Pancreas (tissue), 10 donors: ENCODE results near the gene LMAN1. TPM values are rescaled to one million over a fixed set of nuclear protein-coding genes. Genes with fewer than 3 reads are reported as not detected.

Experiments used
- ATAC-seq, 4 donors: fragments of 200-7000 bp; cut with Tn5 transposase; one replicate each; pipeline versions ENCODE4 v1.8.0 to v1.9.1; 2020; ENCODE audit warnings: mild to moderate bottlenecking in 4 of 4, moderate library complexity in 4 of 4
- DNase-seq, 6 donors: peaks; one replicate each; pipeline ENCODE4 v3.0.0-alpha.2; 2020
- FAIRE-seq: peaks from 2 replicates; lab custom pipeline; 2012; peaks lifted over from hg19 to GRCh38; lab: Jason Lieb, UNC
- H3K27ac ChIP-seq, 4 donors: fragments of 200-600 bp; sonication (generic); 1 replicate in 3 of 4; 2 replicates in 1 of 4; pipeline versions ENCODE4 v1.5.0 to v1.8.0; 2020
- H3K27me3 ChIP-seq, 4 donors: fragments of 200-600 bp; one replicate each; pipeline ENCODE4 v1.8.0; 2021
- H3K36me3 ChIP-seq, 3 donors: fragments of 200-600 bp; sonication (generic) in 1 of 3; one replicate each; pipeline versions ENCODE4 v1.5.0 to v1.8.0; 2020 to 2021
- H3K4me1 ChIP-seq, 3 donors: fragments of 200-600 bp; one replicate each; pipeline ENCODE4 v1.8.0; 2021
- H3K4me3 ChIP-seq, 4 donors: fragments of 200-600 bp; sonication (generic) in 2 of 4; one replicate each; pipeline versions ENCODE4 v1.5.0 to v1.8.0; 2020 to 2021
- H3K9me3 ChIP-seq, 4 donors: fragments of 200-600 bp; one replicate each; pipeline ENCODE4 v1.8.0; 2021
- CTCF ChIP-seq, 4 donors: fragments of 200-600 bp; sonication (generic) in 3 of 4; IDR thresholded peaks; one replicate each; pipeline versions ENCODE4 v1.5.0 to v1.8.0; 2021; ENCODE audit warnings: antibody characterized with exemption in 4 of 4
- WGBS, 2 donors: extraction: QIAGEN DNeasy Blood & Tissue Kit; methylation state at CpG; one replicate each; pipeline ENCODE4 v1.1.7; 2013; 5-methylcytosine and 5-hydroxymethylcytosine counted together
- intact Hi-C, 3 donors: fragments of 100-400 bp; cut with DNase I; formaldehyde crosslinking; loops; one replicate each; pipeline versions ENCODE4 v1.11.1 to v1.14.2; 2022
- polyA plus RNA-seq, 2 donors: library from polyadenylated mRNA; stranded (reverse); fragments of 200-250 nt; gene quantifications; one replicate each; pipeline ENCODE4 v1.2.3, GENCODE V29; 2013
- total RNA-seq, 6 donors: library from RNA; stranded (reverse); fragmentation: NEBNext Ultra II Directional in 4 of 6; extraction: Animal tissue kit (Norgen Biotek cat#: 25700) in 4 of 6; gene quantifications; one replicate each; pipeline versions ENCODE4 v1.2.1 to v1.2.4, GENCODE V29; 2021 to 2023
- donor health status: healthy with polysubstance abuse.
- donor health status: DM: no; HTN: no; CAD: no; lungs with moderate emphysema.
- donor health status: DM: no; HTN: no; CAD: no.
- donor health status: control.
- donor health status: control.
- donor health status: Bipolar disorder and iron deficiency.
- donor health status: DM: yes; HTN: yes; CAD: no.
- donor health status: DM: no; HTN: no; CAD: no.
- donor health status: DM: no; HTN: no; CAD: no.
- donor health status: DM: yes; HTN: yes; CAD: no.

Gene LMAN1
- total and polyA plus RNA-seq, 8 donors, result 15.9 to 75.2 (median 58.0) TPM

- FAIRE-seq, result no peak
- H3K36me3 ChIP-seq, result no peaks in the 10 kb centered on the region
- intact Hi-C loops, result loop anchor here in 1 of 3 donors (10.0 kb wide), 1 partner anchor 91 kb away; no protein-coding TSS in a partner anchor
Measured at GRCh38 chr18:59303656-59304195, 55.3 kb downstream of the LMAN1 start.

GRCh38 chr18:59303006-59303405 is 56.1 kb downstream of the LMAN1 start:
- Histone ChIP-seq H3K27me3 (peaks cover 0 to 11% (median 0%) of the 10 kb centered on the region in 4 donors), H3K4me1 (no peaks in the 10 kb centered on the region), H3K4me3 (no peak overlapping the region), H3K36me3 (no peaks in the 10 kb centered on the region), H3K9me3 (no peaks in the 10 kb centered on the region), H3K27ac (no peak overlapping the region)
- FAIRE-seq (no peak), ATAC-seq (no peak), DNase-seq (no peak)
- intact Hi-C loops, result loop anchor here in 1 of 3 donors (10.0 kb wide), 1 partner anchor 92 kb away; no protein-coding TSS in a partner anchor
- no peak for TF ChIP-seq CTCF (IDR thresholded peaks at IDR 0.05)
- WGBS, 2 donors, result 75 to 89% methylated on average over 2 of the region's 2 CpGs

More at GRCh38 chr18:59303656-59304195, 55.3 kb downstream of the LMAN1 start:
- peaks cover 0 to 2% (median 1%) of the 10 kb centered on the region in 3 donors for H3K4me1 ChIP-seq
- no peak for TF ChIP-seq CTCF (IDR thresholded peaks at IDR 0.05)
- ATAC-seq (no peak), DNase-seq (no peak)
- no peaks in the 10 kb centered on the region for H3K9me3 ChIP-seq
- H3K4me3 ChIP-seq, result no peak overlapping the region
- WGBS, 2 donors, result 77 to 81% methylated on average over 9 of the region's 9 CpGs
- peaks cover 0 to 11% (median 0%) of the 10 kb centered on the region in 4 donors for H3K27me3 ChIP-seq
- H3K27ac ChIP-seq, result no peak overlapping the region

- Histone ChIP-seq H3K36me3 (no peaks in the 10 kb centered on the region), H3K27me3 (peaks cover 0 to 11% (median 0%) of the 10 kb centered on the region in 4 donors), H3K9me3 (no peaks in the 10 kb centered on the region), H3K4me3 (no peak overlapping the region), H3K27ac (no peak overlapping the region), H3K4me1 (no peaks in the 10 kb centered on the region)
- no peak for TF ChIP-seq CTCF (IDR thresholded peaks at IDR 0.05)
- FAIRE-seq (no peak), DNase-seq (no peak), ATAC-seq (no peak)
- intact Hi-C loops, result loop anchor here in 1 of 3 donors (10.0 kb wide), 1 partner anchor 93 kb away; no protein-coding TSS in a partner anchor
- WGBS, 2 donors, result 72 to 75% methylated on average over 4 of the region's 4 CpGs
Measured at GRCh38 chr18:59301929-59302328, 57.1 kb downstream of the LMAN1 start.

GRCh38 chr18:59300676-59301285 is 58.3 kb downstream of the LMAN1 start:
- WGBS, 2 donors, result 64 to 84% methylated on average over 3 of the region's 3 CpGs
- TF ChIP-seq CTCF (IDR thresholded peaks at IDR 0.05), result no peak
- no peak for ATAC-seq
- no peak overlapping the region for H3K27ac ChIP-seq
- no peak for FAIRE-seq
- no peaks in the 10 kb centered on the region for H3K4me1 ChIP-seq
- H3K4me3 ChIP-seq, result no peak overlapping the region
- H3K27me3 ChIP-seq, result no peaks in the 10 kb centered on the region
- DNase-seq, result no peak
- no peaks in the 10 kb centered on the region for H3K36me3 ChIP-seq
- intact Hi-C loops, result loop anchor here in 1 of 3 donors (10.0 kb wide), 1 partner anchor 94 kb away; no protein-coding TSS in a partner anchor
- H3K9me3 ChIP-seq, result no peaks in the 10 kb centered on the region

- FAIRE-seq, result no peak
- WGBS, 2 donors, result 64 to 71% methylated on average over 8 of the region's 8 CpGs
- TF ChIP-seq CTCF (IDR thresholded peaks at IDR 0.05), result no peak
- intact Hi-C loops, result no loop called here
- ATAC-seq, result no peak
- no peak overlapping the region for H3K27ac ChIP-seq
- no peaks in the 10 kb centered on the region for H3K4me1 ChIP-seq
- H3K4me3 ChIP-seq, result no peak overlapping the region
- H3K9me3 ChIP-seq, result no peaks in the 10 kb centered on the region
- no peaks in the 10 kb centered on the region for H3K36me3 ChIP-seq
- DNase-seq, result no peak
- no peaks in the 10 kb centered on the region for H3K27me3 ChIP-seq
Measured at GRCh38 chr18:59298871-59299270, 60.2 kb downstream of the LMAN1 start.
